Measurements from ENCODE around the gene TIGD4.
A peak's percentile ranks its signal among the peaks of the same experiment; 100 is the strongest.

DNA sequence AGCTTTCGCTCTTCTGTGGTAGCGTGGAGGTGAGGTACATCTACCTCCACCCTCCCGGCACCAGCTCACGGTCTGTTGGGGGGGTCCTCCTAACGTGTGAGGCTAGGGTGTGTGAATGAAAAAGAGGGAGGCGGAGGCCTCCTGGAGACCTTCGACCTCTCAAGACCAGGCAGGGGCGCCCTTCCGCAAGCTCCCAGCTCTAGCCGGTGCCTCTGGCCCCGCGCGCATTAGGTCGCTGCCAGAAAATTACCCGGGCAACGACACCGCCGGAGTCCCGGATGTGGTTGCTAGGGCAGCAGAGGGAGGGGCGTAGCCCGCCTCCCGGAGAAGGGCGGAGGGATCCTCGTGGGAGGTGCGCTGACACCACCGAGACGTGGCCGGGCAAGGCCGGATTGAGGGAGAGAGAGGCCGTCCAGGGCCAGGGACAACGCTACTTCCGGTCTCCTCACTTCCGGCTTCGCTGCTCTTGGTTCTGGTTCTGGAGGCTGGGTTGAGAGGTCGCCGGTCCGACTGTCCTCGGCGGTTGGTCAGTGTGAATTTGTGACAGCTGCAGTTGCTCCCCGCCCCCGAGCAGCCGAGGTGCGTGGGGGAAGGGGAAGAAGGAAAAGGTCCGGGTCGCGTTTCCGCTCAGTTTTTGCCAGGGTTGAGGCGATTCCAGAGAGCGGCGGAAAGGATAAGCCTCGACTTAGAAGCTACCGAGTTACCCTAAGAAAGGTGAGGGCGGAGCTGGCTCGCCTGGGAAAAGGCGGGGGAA is at the start of gene TIGD4, which contains the start of gene ARFIP1:
- TF ChIP-seq EP300 (IDR thresholded peaks at IDR 0.05) (peak in 1 of 4 donors; percentile 86), POLR2A (IDR thresholded peaks at IDR 0.05) (no peak)
- TF ChIP-seq, protein P1, sequence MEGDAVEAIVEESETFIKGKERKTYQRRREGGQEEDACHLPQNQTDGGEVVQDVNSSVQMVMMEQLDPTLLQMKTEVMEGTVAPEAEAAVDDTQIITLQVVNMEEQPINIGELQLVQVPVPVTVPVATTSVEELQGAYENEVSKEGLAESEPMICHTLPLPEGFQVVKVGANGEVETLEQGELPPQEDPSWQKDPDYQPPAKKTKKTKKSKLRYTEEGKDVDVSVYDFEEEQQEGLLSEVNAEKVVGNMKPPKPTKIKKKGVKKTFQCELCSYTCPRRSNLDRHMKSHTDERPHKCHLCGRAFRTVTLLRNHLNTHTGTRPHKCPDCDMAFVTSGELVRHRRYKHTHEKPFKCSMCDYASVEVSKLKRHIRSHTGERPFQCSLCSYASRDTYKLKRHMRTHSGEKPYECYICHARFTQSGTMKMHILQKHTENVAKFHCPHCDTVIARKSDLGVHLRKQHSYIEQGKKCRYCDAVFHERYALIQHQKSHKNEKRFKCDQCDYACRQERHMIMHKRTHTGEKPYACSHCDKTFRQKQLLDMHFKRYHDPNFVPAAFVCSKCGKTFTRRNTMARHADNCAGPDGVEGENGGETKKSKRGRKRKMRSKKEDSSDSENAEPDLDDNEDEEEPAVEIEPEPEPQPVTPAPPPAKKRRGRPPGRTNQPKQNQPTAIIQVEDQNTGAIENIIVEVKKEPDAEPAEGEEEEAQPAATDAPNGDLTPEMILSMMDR (IDR thresholded peaks at IDR 0.05) = no peak
